Progenitor cell of endocrine pancreas (in vitro differentiated cells): Measurements from ENCODE around the gene MTCL1. TPM values are rescaled to one million over a fixed set of nuclear protein-coding genes. Genes with fewer than 3 reads are reported as not detected.

ENCODE experiments used
- DNase-seq: peaks from one replicate; pipeline ENCODE4 v3.0.0; 2021; ENCODE audit warnings: low spot score; ENCODE audit not compliant: unreplicated experiment
- H3K27ac Mint-ChIP-seq: 2 replicates; pipeline ENCODE4 v1.8.0; 2021; ENCODE audit warnings: mild to moderate bottlenecking, moderate library complexity, mixed read lengths
- H3K27me3 Mint-ChIP-seq: 2 replicates; pipeline ENCODE4 v1.8.0; 2021; ENCODE audit warnings: mixed read lengths
- H3K36me3 Mint-ChIP-seq: 2 replicates; pipeline ENCODE4 v1.8.0; 2022; ENCODE audit warnings: mixed read lengths; ENCODE audit not compliant: insufficient read depth
- H3K4me1 Mint-ChIP-seq: 2 replicates; pipeline ENCODE4 v1.8.0; 2021; ENCODE audit warnings: low read depth, mixed read lengths
- H3K4me3 Mint-ChIP-seq: 2 replicates; pipeline ENCODE4 v1.8.0; 2021; ENCODE audit warnings: low read depth, mild to moderate bottlenecking, moderate library complexity, mixed read lengths
- H3K9me3 Mint-ChIP-seq: 2 replicates; pipeline ENCODE4 v1.8.0; 2021; ENCODE audit warnings: low read depth, mixed read lengths
- CTCF ChIP-seq: fragments of 200-600 bp; sonication (generic); IDR thresholded peaks from one replicate; pipeline ENCODE4 v1.5.0; 2021; ENCODE audit warnings: antibody characterized with exemption, mild to moderate bottlenecking; ENCODE audit not compliant: unreplicated experiment
- total RNA-seq: library from RNA; stranded (reverse); gene quantifications from 2 replicates; pipeline ENCODE4 v1.2.1, GENCODE V29; 2021

The MTCL1 gene
- total RNA-seq, 1 donor from 2014 or later = 81.5 TPM

DNA sequence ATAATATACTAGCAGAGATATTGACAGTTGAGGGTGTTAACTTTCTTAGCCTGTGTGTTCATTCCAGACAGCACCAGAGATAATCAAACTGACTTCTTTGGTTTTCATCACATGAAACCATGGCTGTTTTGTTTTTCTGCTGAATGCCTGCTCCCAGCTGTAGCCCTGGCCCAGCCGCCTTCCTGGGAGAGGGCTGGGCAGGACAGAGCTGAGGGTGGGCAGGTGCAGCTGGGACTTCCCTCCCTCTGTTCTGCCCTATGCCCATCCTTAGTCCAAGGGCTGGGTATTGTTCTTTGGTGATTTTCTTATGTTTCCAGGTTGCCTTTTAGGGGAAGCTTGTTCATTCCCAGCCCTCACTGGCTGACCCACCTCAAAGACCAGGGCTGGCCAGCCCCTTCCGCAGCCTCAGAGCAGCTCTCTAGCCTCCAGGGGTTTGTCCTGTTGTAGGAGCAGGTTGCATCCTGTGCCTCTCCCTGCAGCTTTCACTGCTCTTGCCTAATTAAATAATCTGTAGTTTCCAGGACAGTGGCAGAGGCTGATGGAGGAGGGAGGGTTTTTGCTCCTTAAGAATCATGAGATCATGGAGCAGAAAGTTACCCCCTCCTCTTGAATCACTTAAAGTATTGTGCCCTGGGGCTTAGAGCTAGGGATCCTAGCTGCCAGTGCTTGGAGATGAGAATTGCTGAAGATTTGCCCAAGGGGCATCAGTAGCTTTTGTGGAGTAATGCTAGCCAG is 61.4 kb downstream of the MTCL1 start:
- Mint-ChIP-seq H3K36me3 (peaks cover 18% of the 10 kb centered on the region), H3K27ac (no peak overlapping the region), H3K27me3 (no peaks in the 10 kb centered on the region), H3K9me3 (no peaks in the 10 kb centered on the region), H3K4me1 (peaks cover 2% of the 10 kb centered on the region), H3K4me3 (no peak overlapping the region)
- no peak for TF ChIP-seq CTCF
- DNase-seq = no peak

DNA sequence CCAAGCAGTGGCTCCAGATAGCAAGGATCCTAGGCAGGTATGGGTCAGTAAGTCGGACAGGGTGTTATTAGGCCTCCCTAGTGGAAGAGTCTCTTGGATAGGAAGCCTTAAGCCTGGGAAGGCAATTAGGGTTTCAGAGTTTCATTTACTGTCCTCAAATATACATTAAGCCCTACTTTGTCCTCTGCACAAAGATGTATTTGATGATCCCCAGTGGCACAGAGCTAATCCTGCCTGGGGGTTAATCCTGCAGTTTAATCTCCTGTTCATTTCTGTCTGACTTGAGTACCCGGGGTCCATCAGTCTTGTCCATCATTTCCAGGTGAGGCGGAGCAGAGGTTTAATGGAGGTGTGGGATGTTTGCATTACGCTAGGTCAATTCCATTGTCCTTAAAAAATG is 62.0 kb downstream of the MTCL1 start:
- H3K27ac Mint-ChIP-seq = no peak overlapping the region
- no peak for TF ChIP-seq CTCF
- DNase-seq = no peak

DNA sequence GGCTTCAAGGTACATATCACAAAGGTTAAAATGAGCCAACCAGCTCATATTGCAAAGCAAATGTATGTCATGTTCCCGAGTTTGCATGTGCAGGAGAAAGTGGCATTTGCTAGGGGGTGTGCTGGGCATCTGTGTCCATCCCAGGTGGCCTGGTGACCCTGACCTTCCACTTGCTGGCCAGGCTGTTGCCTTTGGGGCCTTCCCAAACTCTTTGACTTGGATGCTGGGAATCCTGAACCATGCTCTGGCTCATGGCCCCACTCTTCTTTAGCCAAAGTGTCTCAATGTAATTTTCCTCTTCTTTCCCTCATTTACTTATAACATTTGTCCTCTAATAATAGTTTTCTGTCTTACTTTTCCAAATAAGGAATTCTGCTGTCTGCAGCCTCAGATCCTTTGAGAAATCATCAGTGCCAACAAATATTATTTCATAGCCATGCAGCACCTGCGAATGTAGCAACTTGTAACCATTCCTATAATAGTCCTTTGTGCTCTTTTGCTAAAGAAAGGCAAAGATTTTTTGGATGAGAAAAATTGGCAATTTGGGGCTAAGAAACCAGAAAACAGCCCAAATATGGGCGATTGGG is 64.2 kb downstream of the MTCL1 start:
- no peak overlapping the region for H3K4me3 Mint-ChIP-seq
- H3K27me3 Mint-ChIP-seq = no peaks in the 10 kb centered on the region
- TF ChIP-seq CTCF = no peak
- H3K27ac Mint-ChIP-seq = no peak overlapping the region
- peaks cover 4% of the 10 kb centered on the region for H3K36me3 Mint-ChIP-seq
- H3K9me3 Mint-ChIP-seq = no peaks in the 10 kb centered on the region
- H3K4me1 Mint-ChIP-seq = peaks cover 10% of the 10 kb centered on the region
- DNase-seq = no peak

More for the DNA sequence above, 62.0 kb downstream of the MTCL1 start:
- no peaks in the 10 kb centered on the region for H3K27me3 Mint-ChIP-seq
- H3K36me3 Mint-ChIP-seq = peaks cover 12% of the 10 kb centered on the region
- peaks cover 2% of the 10 kb centered on the region for H3K4me1 Mint-ChIP-seq
- H3K9me3 Mint-ChIP-seq = no peaks in the 10 kb centered on the region
- no peak overlapping the region for H3K4me3 Mint-ChIP-seq

GRCh38 chr18:8770657-8771056 is 65.3 kb downstream of the MTCL1 start:
- H3K9me3 Mint-ChIP-seq = no peaks in the 10 kb centered on the region
- no peaks in the 10 kb centered on the region for H3K36me3 Mint-ChIP-seq
- DNase-seq = no peak
- H3K27ac Mint-ChIP-seq = no peak overlapping the region
- no peak for TF ChIP-seq CTCF
- no peaks in the 10 kb centered on the region for H3K27me3 Mint-ChIP-seq
- peaks cover 12% of the 10 kb centered on the region for H3K4me1 Mint-ChIP-seq
- H3K4me3 Mint-ChIP-seq = no peak overlapping the region

DNA sequence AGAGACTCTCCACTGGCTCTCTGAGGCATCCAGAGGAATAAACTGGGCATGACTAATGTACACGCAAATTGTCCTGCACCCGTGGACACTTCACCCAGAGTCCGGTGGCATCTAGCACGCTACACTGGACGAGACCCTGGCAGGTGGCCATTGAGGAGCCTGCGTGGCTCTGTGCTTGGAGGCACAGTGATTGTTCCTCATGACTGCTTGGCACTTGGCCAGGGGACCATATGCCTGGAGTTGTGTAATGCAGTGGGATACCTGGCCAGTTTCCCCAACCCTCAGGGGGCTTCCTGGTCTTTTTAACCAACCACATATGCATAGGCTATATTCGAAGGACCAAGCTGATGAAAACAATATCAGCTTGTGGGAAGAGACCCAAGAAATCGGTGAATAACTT is 66.6 kb downstream of the MTCL1 start:
- H3K36me3 Mint-ChIP-seq = no peaks in the 10 kb centered on the region
- no peak for DNase-seq
- peaks cover 11% of the 10 kb centered on the region for H3K4me1 Mint-ChIP-seq
- no peak overlapping the region for H3K4me3 Mint-ChIP-seq
- no peaks in the 10 kb centered on the region for H3K9me3 Mint-ChIP-seq
- no peak overlapping the region for H3K27ac Mint-ChIP-seq
- H3K27me3 Mint-ChIP-seq = no peaks in the 10 kb centered on the region
- no peak for TF ChIP-seq CTCF
